PC-3 (cell line): ENCODE measurements around the gene DOP1B. TPM values are rescaled to one million over a fixed set of nuclear protein-coding genes. Genes with fewer than 3 reads are reported as not detected.

ENCODE experiments used
- ATAC-seq: fragments of 200-7000 bp; cut with Tn5 transposase; 2 replicates; pipeline ENCODE4 v1.9.1; 2020; ENCODE audit warnings: mild to moderate bottlenecking, moderate library complexity
- BruUV-seq: library from RNA; stranded (reverse); fragments of 400-500 nt; replicated peaks from 2 replicates; lab custom pipeline; 2021; lab: Mats Ljungman, UMichigan
- CTCF ChIA-PET: fragments of 300-600 bp; sonication (Branson Sonifier 250); formaldehyde crosslinking; loops from one replicate; lab custom pipeline; 2022; ENCODE audit warnings: antibody characterized with exemption; lab: Charles Lee
- POLR2A ChIA-PET: fragments of 300-600 bp; sonication (Branson Sonifier 250); formaldehyde crosslinking; loops from one replicate; lab custom pipeline; 2022; ENCODE audit warnings: antibody characterized with exemption; ENCODE audit not compliant: unreplicated experiment; lab: Charles Lee
- DNase-seq: peaks from one replicate; pipeline ENCODE4 v3.0.0-alpha.2; 2015
- H2AFZ ChIP-seq: fragments of 300-600 bp; sonication (generic); 2 replicates; pipeline ENCODE4 v1.6.0; 2016; ENCODE audit warnings: antibody characterized with exemption, low read length
- H3F3A ChIP-seq: fragments of 300-600 bp; sonication (generic); one replicate; pipeline ENCODE4 v1.6.0; 2017; ENCODE audit warnings: antibody characterized with exemption, low read length, control low read depth, mild to moderate bottlenecking; ENCODE audit not compliant: unreplicated experiment
- H3K27ac ChIP-seq: fragments of 300-600 bp; sonication (generic); 2 replicates; pipeline ENCODE4 v1.5.1; 2016; ENCODE audit warnings: mild to moderate bottlenecking, low read length
- H3K27me3 ChIP-seq: fragments of 300-600 bp; sonication (generic); 2 replicates; pipeline ENCODE4 v1.6.1; 2016; ENCODE audit warnings: low read length, mixed read lengths
- H3K36me3 ChIP-seq: fragments of 300-600 bp; sonication (generic); 2 replicates; pipeline ENCODE4 v1.6.1; 2016; ENCODE audit warnings: low read depth, mixed run types, low read length, mixed read lengths
- H3K4me1 ChIP-seq: fragments of 300-600 bp; sonication (generic); 2 replicates; pipeline ENCODE4 v1.5.1; 2016; ENCODE audit warnings: low read length; ENCODE audit not compliant: insufficient read depth
- H3K4me2 ChIP-seq: fragments of 300-600 bp; sonication (generic); 2 replicates; pipeline ENCODE4 v1.6.0; 2016; ENCODE audit warnings: low read length
- H3K4me3 ChIP-seq: fragments of 300-600 bp; sonication (generic); 2 replicates; pipeline ENCODE4 v1.5.1; 2016; ENCODE audit warnings: mild to moderate bottlenecking, low read length, mixed read lengths
- H3K79me2 ChIP-seq: fragments of 300-600 bp; sonication (generic); 2 replicates; pipeline ENCODE4 v1.6.1; 2017; ENCODE audit warnings: low read length, mixed read lengths
- H3K9ac ChIP-seq: fragments of 300-600 bp; sonication (generic); 2 replicates; pipeline ENCODE4 v1.6.0; 2016; ENCODE audit warnings: mild to moderate bottlenecking, low read length
- H3K9me2 ChIP-seq: fragments of 300-600 bp; sonication (generic); replicated peaks from 2 replicates; pipeline ENCODE4 v1.6.1; 2016; ENCODE audit warnings: mixed run types, low read length, mixed read lengths
- H3K9me3 ChIP-seq: fragments of 300-600 bp; sonication (generic); 2 replicates; pipeline ENCODE4 v1.6.1; 2016; ENCODE audit warnings: low read length, mixed read lengths
- H4K20me1 ChIP-seq: fragments of 300-600 bp; sonication (generic); 2 replicates; pipeline ENCODE4 v1.6.1; 2016; ENCODE audit warnings: low read length, mixed read lengths
- EZH2 ChIP-seq: fragments of 300-600 bp; sonication (generic); IDR thresholded peaks from one replicate; pipeline ENCODE4 v1.6.1; 2017; ENCODE audit warnings: antibody characterized with exemption, mild to moderate bottlenecking, low read length; ENCODE audit not compliant: unreplicated experiment
- EZH2phosphoT487 ChIP-seq: fragments of 300-600 bp; sonication (generic); IDR thresholded peaks from 2 replicates; pipeline ENCODE4 v1.6.1; 2018; ENCODE audit warnings: mild to moderate bottlenecking, antibody characterized with exemption, low read length, borderline replicate concordance
- intact Hi-C: fragments of 100-400 bp; cut with micrococcal nuclease; formaldehyde crosslinking; loops from 2 replicates; pipeline ENCODE4 v1.9.0; 2023
- total RNA-seq: library from RNA; depleted of rRNA; stranded (reverse); fragments of >200 nt; gene quantifications from 2 replicates; pipeline ENCODE4 v1.2.3, GENCODE V29; 2014
- TF ChIP-seq, protein P1 (sequence below): fragments of 300-600 bp; sonication (generic); conservative IDR thresholded peaks from 2 replicates; pipeline ENCODE4 v1.5.1; 2017; ENCODE audit warnings: antibody characterized with exemption, low read depth, mild to moderate bottlenecking, low read length

DOP1B gene
- total RNA-seq, 1 experiment from 2014 or later, result 7.0 TPM

DNA sequence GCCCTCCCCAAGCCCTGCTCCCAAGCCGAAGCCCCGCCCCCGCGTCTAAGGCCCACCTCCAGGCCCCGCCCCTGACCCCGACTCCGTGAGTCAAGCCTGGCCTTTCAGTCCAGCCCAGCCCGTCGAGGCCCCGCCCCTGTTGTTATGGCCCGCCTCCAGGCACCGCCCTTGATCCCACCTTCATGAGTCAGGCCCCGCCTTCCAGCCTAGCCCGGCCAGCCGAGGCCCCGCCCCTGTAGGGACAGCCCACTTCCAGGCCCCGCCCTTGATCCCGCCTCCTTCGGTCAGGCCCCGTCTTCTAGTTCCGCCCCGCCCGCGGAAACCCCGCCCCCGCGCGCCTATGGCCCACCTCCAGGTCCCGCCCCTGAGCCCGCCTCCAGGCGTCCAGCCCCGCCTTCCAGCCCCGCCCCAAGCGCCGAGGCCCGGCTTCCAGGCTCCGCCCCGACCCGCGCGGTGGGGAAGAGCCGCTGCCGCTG lies 247 bp upstream of the DOP1B start:
- peaks cover 19% of the 10 kb centered on the region for H3K4me1 ChIP-seq
- intact Hi-C loops, result loop anchor here (1.0 to 5.0 kb wide), 3 partner anchors 15 to 166 kb away; partner anchors contain the start of gene MORC3
- H3K9me2 ChIP-seq, result no peaks in the 10 kb centered on the region
- peak overlapping the region; percentile 98 for H3K4me2 ChIP-seq
- H3K79me2 ChIP-seq, result peaks cover 32% of the 10 kb centered on the region
- no peaks in the 10 kb centered on the region for H3F3A ChIP-seq
- ChIA-PET CTCF (interaction anchor here (0.6 kb wide), 1 partner anchor 1278 kb away, joined by 5 read pairs; no protein-coding TSS in a partner anchor), POLR2A (interaction anchor here (0.5 to 1.4 kb wide), 4 partner anchors 46 to 816 kb away, joined by 4 to 10 read pairs (median 4); no protein-coding TSS in a partner anchor)
- peak; percentile 87 for ATAC-seq
- no TSS peak for BruUV-seq
- peak overlapping the region; percentile 96 for H3K4me3 ChIP-seq
- no peaks in the 10 kb centered on the region for H3K27me3 ChIP-seq
- H4K20me1 ChIP-seq, result no peaks in the 10 kb centered on the region
- peak overlapping the region; percentile 83 for H3K9ac ChIP-seq
- no peak overlapping the region for H3K27ac ChIP-seq
- H2AFZ ChIP-seq, result peak overlapping the region; percentile 82
- H3K36me3 ChIP-seq, result no peaks in the 10 kb centered on the region
- peak; percentile 99 for DNase-seq
- TF ChIP-seq EZH2 (no peak), EZH2phosphoT487 (no peak)
- TF ChIP-seq, protein P1, sequence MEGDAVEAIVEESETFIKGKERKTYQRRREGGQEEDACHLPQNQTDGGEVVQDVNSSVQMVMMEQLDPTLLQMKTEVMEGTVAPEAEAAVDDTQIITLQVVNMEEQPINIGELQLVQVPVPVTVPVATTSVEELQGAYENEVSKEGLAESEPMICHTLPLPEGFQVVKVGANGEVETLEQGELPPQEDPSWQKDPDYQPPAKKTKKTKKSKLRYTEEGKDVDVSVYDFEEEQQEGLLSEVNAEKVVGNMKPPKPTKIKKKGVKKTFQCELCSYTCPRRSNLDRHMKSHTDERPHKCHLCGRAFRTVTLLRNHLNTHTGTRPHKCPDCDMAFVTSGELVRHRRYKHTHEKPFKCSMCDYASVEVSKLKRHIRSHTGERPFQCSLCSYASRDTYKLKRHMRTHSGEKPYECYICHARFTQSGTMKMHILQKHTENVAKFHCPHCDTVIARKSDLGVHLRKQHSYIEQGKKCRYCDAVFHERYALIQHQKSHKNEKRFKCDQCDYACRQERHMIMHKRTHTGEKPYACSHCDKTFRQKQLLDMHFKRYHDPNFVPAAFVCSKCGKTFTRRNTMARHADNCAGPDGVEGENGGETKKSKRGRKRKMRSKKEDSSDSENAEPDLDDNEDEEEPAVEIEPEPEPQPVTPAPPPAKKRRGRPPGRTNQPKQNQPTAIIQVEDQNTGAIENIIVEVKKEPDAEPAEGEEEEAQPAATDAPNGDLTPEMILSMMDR, result no peak
- no peaks in the 10 kb centered on the region for H3K9me3 ChIP-seq

DNA sequence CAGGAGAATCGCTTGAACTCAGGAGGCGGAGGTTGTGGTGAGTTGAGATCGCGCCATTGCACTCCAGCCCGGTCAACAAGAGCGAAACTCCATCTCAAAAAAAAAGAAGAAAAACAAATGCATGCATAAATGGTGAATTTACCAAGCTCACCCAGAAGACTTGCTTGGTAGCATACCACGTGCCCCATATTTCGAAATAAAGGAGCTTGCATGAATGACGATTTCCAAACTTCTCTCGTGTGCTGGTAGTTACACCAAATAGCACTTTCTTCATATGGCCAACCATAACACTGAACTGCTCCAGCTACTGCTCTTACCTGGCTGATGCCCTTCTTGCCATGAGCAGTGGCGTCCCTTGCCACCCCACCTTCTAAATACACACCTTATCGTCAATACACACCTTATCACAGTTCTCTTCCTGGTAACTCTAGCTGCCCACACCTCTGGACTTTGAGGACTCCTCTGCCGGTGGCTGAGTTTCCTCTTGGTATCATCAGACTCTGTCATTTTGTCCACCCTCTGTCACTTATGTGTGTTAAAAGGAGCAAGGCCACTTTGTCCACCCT lies 2.8 kb downstream of the DOP1B start:
- intact Hi-C loops, result loop anchor here (5.0 kb wide), 1 partner anchor 163 kb away; the partner anchor contains the start of gene MORC3
- no peak for TF ChIP-seq EZH2phosphoT487
- no peak for TF ChIP-seq EZH2
- TF ChIP-seq, protein P1, result no peak
- Histone ChIP-seq H3K27ac (no peak overlapping the region), H4K20me1 (no peaks in the 10 kb centered on the region), H3K4me1 (peaks cover 21% of the 10 kb centered on the region), H3K4me2 (no peak overlapping the region), H3F3A (no peaks in the 10 kb centered on the region), H3K9me2 (no peaks in the 10 kb centered on the region), H2AFZ (no peak overlapping the region), H3K79me2 (peaks cover 46% of the 10 kb centered on the region), H3K36me3 (no peaks in the 10 kb centered on the region), H3K4me3 (no peak overlapping the region), H3K9ac (no peak overlapping the region), H3K9me3 (no peaks in the 10 kb centered on the region), H3K27me3 (no peaks in the 10 kb centered on the region)
- no peak for DNase-seq
- ChIA-PET POLR2A (no interaction called here), CTCF (no interaction called here)
- no peak for ATAC-seq
- no TSS peak for BruUV-seq

DNA sequence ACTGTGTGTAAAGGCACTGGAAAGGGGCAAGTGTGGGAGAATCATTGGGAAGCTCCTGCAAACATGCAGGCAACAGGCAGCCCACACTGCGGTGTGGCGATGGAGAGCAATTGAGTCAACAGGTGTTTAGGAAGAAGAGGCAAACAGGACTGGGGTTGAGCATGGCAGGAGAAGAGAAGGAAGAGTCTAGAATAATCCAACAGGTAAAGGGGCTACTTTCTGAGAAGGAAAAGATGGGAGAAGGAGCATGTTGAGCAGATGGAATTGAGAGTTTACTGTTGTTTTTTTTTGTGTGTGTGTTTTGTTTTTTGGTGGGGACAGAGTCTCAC lies 4.2 kb downstream of the DOP1B start:
- Histone ChIP-seq H3K4me3 (no peak overlapping the region), H3K27ac (no peak overlapping the region), H3K4me2 (no peak overlapping the region), H3K9me2 (no peaks in the 10 kb centered on the region), H4K20me1 (no peaks in the 10 kb centered on the region), H3K79me2 (peaks cover 35% of the 10 kb centered on the region), H3K9ac (no peak overlapping the region), H3K4me1 (peaks cover 15% of the 10 kb centered on the region; the same call in 1 of the 2 replicates), H2AFZ (no peak overlapping the region), H3K27me3 (no peaks in the 10 kb centered on the region), H3K36me3 (no peaks in the 10 kb centered on the region), H3F3A (no peaks in the 10 kb centered on the region), H3K9me3 (no peaks in the 10 kb centered on the region)
- POLR2A ChIA-PET, result no interaction called here
- ATAC-seq, result no peak
- TF ChIP-seq EZH2 (no peak), EZH2phosphoT487 (no peak)
- TF ChIP-seq, protein P1, result no peak
- BruUV-seq, result no TSS peak
- intact Hi-C loops, result no loop called here
- no peak for DNase-seq
- CTCF ChIA-PET, result no interaction called here
